PC-3 (cell line): ENCODE measurements around the gene DBNDD1. TPM values are rescaled to one million over a fixed set of nuclear protein-coding genes. Genes with fewer than 3 reads are reported as not detected.
A peak's percentile ranks its signal among the peaks of the same experiment; 100 is the strongest.

Experiments used
- ATAC-seq: fragments of 200-7000 bp; cut with Tn5 transposase; 2 replicates; pipeline ENCODE4 v1.9.1; 2020; ENCODE audit warnings: mild to moderate bottlenecking, moderate library complexity
- BruUV-seq: library from RNA; stranded (reverse); fragments of 400-500 nt; replicated peaks from 2 replicates; lab custom pipeline; 2021; lab: Mats Ljungman, UMichigan
- CTCF ChIA-PET: fragments of 300-600 bp; sonication (Branson Sonifier 250); formaldehyde crosslinking; loops from one replicate; lab custom pipeline; 2022; ENCODE audit warnings: antibody characterized with exemption; lab: Charles Lee
- POLR2A ChIA-PET: fragments of 300-600 bp; sonication (Branson Sonifier 250); formaldehyde crosslinking; loops from one replicate; lab custom pipeline; 2022; ENCODE audit warnings: antibody characterized with exemption; ENCODE audit not compliant: unreplicated experiment; lab: Charles Lee
- DNase-seq: peaks from one replicate; pipeline ENCODE4 v3.0.0-alpha.2; 2015
- H2AFZ ChIP-seq: fragments of 300-600 bp; sonication (generic); 2 replicates; pipeline ENCODE4 v1.6.0; 2016; ENCODE audit warnings: antibody characterized with exemption, low read length
- H3F3A ChIP-seq: fragments of 300-600 bp; sonication (generic); one replicate; pipeline ENCODE4 v1.6.0; 2017; ENCODE audit warnings: antibody characterized with exemption, low read length, control low read depth, mild to moderate bottlenecking; ENCODE audit not compliant: unreplicated experiment
- H3K27ac ChIP-seq: fragments of 300-600 bp; sonication (generic); 2 replicates; pipeline ENCODE4 v1.5.1; 2016; ENCODE audit warnings: mild to moderate bottlenecking, low read length
- H3K27me3 ChIP-seq: fragments of 300-600 bp; sonication (generic); 2 replicates; pipeline ENCODE4 v1.6.1; 2016; ENCODE audit warnings: low read length, mixed read lengths
- H3K36me3 ChIP-seq: fragments of 300-600 bp; sonication (generic); 2 replicates; pipeline ENCODE4 v1.6.1; 2016; ENCODE audit warnings: low read depth, mixed run types, low read length, mixed read lengths
- H3K4me1 ChIP-seq: fragments of 300-600 bp; sonication (generic); 2 replicates; pipeline ENCODE4 v1.5.1; 2016; ENCODE audit warnings: low read length; ENCODE audit not compliant: insufficient read depth
- H3K4me2 ChIP-seq: fragments of 300-600 bp; sonication (generic); 2 replicates; pipeline ENCODE4 v1.6.0; 2016; ENCODE audit warnings: low read length
- H3K4me3 ChIP-seq: fragments of 300-600 bp; sonication (generic); 2 replicates; pipeline ENCODE4 v1.5.1; 2016; ENCODE audit warnings: mild to moderate bottlenecking, low read length, mixed read lengths
- H3K79me2 ChIP-seq: fragments of 300-600 bp; sonication (generic); 2 replicates; pipeline ENCODE4 v1.6.1; 2017; ENCODE audit warnings: low read length, mixed read lengths
- H3K9ac ChIP-seq: fragments of 300-600 bp; sonication (generic); 2 replicates; pipeline ENCODE4 v1.6.0; 2016; ENCODE audit warnings: mild to moderate bottlenecking, low read length
- H3K9me2 ChIP-seq: fragments of 300-600 bp; sonication (generic); replicated peaks from 2 replicates; pipeline ENCODE4 v1.6.1; 2016; ENCODE audit warnings: mixed run types, low read length, mixed read lengths
- H3K9me3 ChIP-seq: fragments of 300-600 bp; sonication (generic); 2 replicates; pipeline ENCODE4 v1.6.1; 2016; ENCODE audit warnings: low read length, mixed read lengths
- H4K20me1 ChIP-seq: fragments of 300-600 bp; sonication (generic); 2 replicates; pipeline ENCODE4 v1.6.1; 2016; ENCODE audit warnings: low read length, mixed read lengths
- EZH2 ChIP-seq: fragments of 300-600 bp; sonication (generic); IDR thresholded peaks from one replicate; pipeline ENCODE4 v1.6.1; 2017; ENCODE audit warnings: antibody characterized with exemption, mild to moderate bottlenecking, low read length; ENCODE audit not compliant: unreplicated experiment
- EZH2phosphoT487 ChIP-seq: fragments of 300-600 bp; sonication (generic); IDR thresholded peaks from 2 replicates; pipeline ENCODE4 v1.6.1; 2018; ENCODE audit warnings: mild to moderate bottlenecking, antibody characterized with exemption, low read length, borderline replicate concordance
- intact Hi-C: fragments of 100-400 bp; cut with micrococcal nuclease; formaldehyde crosslinking; loops from 2 replicates; pipeline ENCODE4 v1.9.0; 2023
- total RNA-seq: library from RNA; depleted of rRNA; stranded (reverse); fragments of >200 nt; gene quantifications from 2 replicates; pipeline ENCODE4 v1.2.3, GENCODE V29; 2014
- TF ChIP-seq, protein P1 (sequence below): fragments of 300-600 bp; sonication (generic); conservative IDR thresholded peaks from 2 replicates; pipeline ENCODE4 v1.5.1; 2017; ENCODE audit warnings: antibody characterized with exemption, low read depth, mild to moderate bottlenecking, low read length

DBNDD1 gene
- total RNA-seq, 1 experiment from 2014 or later: 21.1 TPM

DNA sequence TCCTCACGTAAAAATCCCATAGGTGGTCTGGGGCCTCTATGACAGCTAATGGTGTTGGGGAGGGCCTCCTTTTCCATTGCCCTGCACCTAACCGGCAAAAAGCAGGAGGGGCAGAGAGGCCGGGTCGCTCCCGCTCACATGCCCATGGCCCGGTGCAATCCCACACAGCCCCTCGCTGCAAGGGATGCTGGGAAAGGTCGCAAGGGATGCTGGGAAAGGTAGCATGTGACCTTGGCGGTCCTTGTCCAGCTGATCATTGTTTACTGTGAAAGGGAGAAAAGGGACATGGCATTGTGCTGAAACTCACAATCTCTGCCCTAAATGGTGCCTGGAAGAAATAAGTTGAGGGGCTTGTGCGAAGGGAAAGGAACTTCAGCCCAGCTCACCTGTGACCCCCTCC lies 60.7 kb downstream of the DBNDD1 start:
- Histone ChIP-seq H4K20me1 (no peaks in the 10 kb centered on the region), H3K9me2 (no peaks in the 10 kb centered on the region), H2AFZ (no peak overlapping the region), H3F3A (no peaks in the 10 kb centered on the region), H3K4me2 (no peak overlapping the region), H3K36me3 (no peaks in the 10 kb centered on the region), H3K27me3 (no peaks in the 10 kb centered on the region), H3K79me2 (no peaks in the 10 kb centered on the region), H3K27ac (no peak overlapping the region), H3K4me3 (no peak overlapping the region), H3K9me3 (no peaks in the 10 kb centered on the region), H3K4me1 (no peaks in the 10 kb centered on the region), H3K9ac (no peak overlapping the region)
- DNase-seq (no peak), ATAC-seq (no peak)
- no peak for TF ChIP-seq EZH2phosphoT487
- TF ChIP-seq, protein P1, sequence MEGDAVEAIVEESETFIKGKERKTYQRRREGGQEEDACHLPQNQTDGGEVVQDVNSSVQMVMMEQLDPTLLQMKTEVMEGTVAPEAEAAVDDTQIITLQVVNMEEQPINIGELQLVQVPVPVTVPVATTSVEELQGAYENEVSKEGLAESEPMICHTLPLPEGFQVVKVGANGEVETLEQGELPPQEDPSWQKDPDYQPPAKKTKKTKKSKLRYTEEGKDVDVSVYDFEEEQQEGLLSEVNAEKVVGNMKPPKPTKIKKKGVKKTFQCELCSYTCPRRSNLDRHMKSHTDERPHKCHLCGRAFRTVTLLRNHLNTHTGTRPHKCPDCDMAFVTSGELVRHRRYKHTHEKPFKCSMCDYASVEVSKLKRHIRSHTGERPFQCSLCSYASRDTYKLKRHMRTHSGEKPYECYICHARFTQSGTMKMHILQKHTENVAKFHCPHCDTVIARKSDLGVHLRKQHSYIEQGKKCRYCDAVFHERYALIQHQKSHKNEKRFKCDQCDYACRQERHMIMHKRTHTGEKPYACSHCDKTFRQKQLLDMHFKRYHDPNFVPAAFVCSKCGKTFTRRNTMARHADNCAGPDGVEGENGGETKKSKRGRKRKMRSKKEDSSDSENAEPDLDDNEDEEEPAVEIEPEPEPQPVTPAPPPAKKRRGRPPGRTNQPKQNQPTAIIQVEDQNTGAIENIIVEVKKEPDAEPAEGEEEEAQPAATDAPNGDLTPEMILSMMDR: no peak
- TF ChIP-seq EZH2: no peak
- ChIA-PET CTCF (no interaction called here), POLR2A (no interaction called here)
- BruUV-seq: no TSS peak
- intact Hi-C loops: no loop called here

GRCh38 chr16:89958068-89958467 lies 61.2 kb downstream of the DBNDD1 start:
- H3K9ac ChIP-seq: no peak overlapping the region
- POLR2A ChIA-PET: no interaction called here
- ATAC-seq (peak; percentile 71; the same call in 1 of the 2 replicates), DNase-seq (peak; percentile 33)
- BruUV-seq: no TSS peak
- TF ChIP-seq EZH2 (no peak), EZH2phosphoT487 (no peak)
- TF ChIP-seq, protein P1: no peak
- no peaks in the 10 kb centered on the region for H3K9me2 ChIP-seq
- no peak overlapping the region for H3K4me3 ChIP-seq
- no peaks in the 10 kb centered on the region for H3K4me1 ChIP-seq
- H2AFZ ChIP-seq: no peak overlapping the region
- H3K9me3 ChIP-seq: no peaks in the 10 kb centered on the region
- H3F3A ChIP-seq: no peaks in the 10 kb centered on the region
- no peaks in the 10 kb centered on the region for H3K79me2 ChIP-seq
- intact Hi-C loops: no loop called here
- H3K36me3 ChIP-seq: no peaks in the 10 kb centered on the region
- H4K20me1 ChIP-seq: no peaks in the 10 kb centered on the region
- H3K27me3 ChIP-seq: no peaks in the 10 kb centered on the region
- H3K27ac ChIP-seq: no peak overlapping the region
- CTCF ChIA-PET: no interaction called here
- H3K4me2 ChIP-seq: no peak overlapping the region

GRCh38 chr16:89957216-89957785 lies 62.0 kb downstream of the DBNDD1 start:
- no TSS peak for BruUV-seq
- no peaks in the 10 kb centered on the region for H3K36me3 ChIP-seq
- no peak overlapping the region for H3K9ac ChIP-seq
- H3F3A ChIP-seq: no peaks in the 10 kb centered on the region
- H4K20me1 ChIP-seq: no peaks in the 10 kb centered on the region
- CTCF ChIA-PET: no interaction called here
- POLR2A ChIA-PET: no interaction called here
- no peak for TF ChIP-seq EZH2phosphoT487
- TF ChIP-seq, protein P1: no peak
- H3K27ac ChIP-seq: no peak overlapping the region
- no peak for ATAC-seq
- intact Hi-C loops: no loop called here
- H3K4me3 ChIP-seq: no peak overlapping the region
- H3K4me1 ChIP-seq: no peaks in the 10 kb centered on the region
- no peak for DNase-seq
- H3K9me2 ChIP-seq: no peaks in the 10 kb centered on the region
- no peak overlapping the region for H2AFZ ChIP-seq
- no peaks in the 10 kb centered on the region for H3K27me3 ChIP-seq
- H3K9me3 ChIP-seq: no peaks in the 10 kb centered on the region
- no peak overlapping the region for H3K4me2 ChIP-seq
- H3K79me2 ChIP-seq: no peaks in the 10 kb centered on the region
